Epidermal melanocyte (primary cell): ENCODE results near the gene TBC1D16.
"Not testable (repeated sequence)": the region's sequence is repeated elsewhere in the genome, so short reads cannot be mapped to it uniquely, and the experiment has no call there.

Experiments used
- DNase-seq: peaks from one replicate; pipeline ENCODE4 v3.0.0; 2011; ENCODE audit warnings: low spot score; ENCODE audit not compliant: insufficient read length

The TBC1D16 gene

DNA sequence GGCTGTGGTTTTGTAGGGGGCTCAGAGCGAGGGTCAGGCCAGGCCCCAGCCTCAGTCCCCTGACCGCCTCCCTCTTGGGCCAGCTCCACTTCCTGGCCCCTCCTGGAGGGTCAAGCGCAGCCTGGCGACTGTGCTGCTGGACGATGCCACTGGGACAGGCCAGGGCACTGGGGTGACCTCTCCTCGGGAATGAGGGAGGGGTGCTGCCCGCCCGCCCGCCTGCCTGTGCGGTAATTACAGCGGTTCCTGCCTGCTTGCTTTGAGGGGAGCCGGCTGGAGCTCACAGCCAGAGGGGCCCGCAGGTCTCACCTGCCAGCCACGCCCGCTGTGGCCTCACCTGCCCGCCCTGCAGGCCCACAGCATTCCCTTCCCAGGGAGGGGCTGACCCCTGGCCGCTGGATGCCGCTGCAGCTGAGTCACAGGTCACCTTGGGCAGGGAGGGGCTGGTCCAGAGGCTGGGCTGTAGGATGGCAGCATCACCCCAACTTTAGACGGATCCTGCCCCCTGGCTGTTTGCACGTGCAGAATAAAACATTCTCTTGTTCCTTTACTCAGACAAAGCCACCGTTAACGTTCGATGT is 119.7 kb downstream of the TBC1D16 start:
- DNase-seq: no peak

DNA sequence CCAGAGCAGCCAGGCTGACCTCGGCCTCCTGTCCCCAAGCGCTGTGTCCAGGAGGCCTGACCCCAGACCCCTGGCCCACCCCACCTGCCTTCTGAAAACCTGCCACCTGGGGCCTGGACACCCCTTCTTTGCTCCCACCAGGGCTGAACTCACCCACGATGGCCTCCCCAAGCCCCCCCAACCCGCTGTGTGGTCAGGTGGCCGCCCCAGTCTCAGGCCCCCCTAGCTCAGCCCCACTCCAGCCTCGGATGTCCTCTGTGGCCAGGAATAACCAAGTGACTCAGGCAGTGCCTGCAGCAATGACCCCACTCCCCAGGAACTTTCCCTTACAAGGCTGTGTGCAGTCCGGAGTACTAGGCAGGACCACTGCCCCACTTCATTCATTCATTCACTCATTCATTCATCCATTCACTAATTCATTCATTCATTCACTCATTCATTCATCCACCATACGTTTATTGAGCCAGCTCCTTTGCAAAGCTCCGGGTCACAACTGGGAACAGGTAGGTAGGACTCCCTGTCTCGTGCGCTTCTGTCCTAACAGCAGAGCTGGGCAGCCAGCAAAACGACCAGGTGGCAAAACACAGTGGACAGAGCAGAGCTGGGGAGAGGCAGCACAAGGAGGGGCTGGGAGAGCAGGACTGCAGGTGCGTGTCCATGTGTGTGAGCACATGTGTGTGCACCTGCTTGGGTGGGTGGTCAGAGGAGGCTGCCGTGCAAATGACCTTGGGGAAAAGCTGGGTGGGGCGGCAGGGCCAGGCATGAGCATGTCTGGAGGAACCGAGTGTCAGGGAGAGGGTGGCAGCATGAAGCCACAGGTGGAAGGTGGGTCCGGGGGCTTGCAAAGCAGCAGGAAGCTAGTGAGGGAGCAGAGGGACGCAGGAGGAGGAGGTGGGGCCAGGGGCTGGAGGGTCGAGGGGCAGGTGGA is 120.6 kb downstream of the TBC1D16 start:
- DNase-seq: no peak

- DNase-seq: no peak
Measured at GRCh38 chr17:79913896-79914812, 121.5 kb downstream of the TBC1D16 start.

DNA sequence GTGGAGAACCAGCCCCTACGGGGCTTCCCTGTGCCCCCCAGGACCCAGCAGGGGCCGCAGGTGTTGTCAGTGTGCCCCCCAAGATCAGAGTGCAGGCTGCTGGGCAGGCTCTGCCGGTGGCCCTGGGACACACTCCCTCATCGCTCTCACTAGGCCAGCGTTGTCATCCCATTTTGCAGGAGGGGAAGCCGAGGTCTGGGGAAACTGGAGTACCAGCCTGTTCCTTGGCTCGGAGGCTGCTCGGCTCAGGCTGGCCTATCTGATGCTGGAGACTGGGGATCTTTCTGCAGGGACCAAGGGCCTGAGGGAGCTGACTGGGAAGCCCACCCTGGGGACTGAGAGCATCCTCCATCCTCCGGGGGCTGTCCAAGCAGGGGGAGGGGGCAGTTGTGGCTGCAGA is 122.2 kb downstream of the TBC1D16 start:
- no peak for DNase-seq

DNA sequence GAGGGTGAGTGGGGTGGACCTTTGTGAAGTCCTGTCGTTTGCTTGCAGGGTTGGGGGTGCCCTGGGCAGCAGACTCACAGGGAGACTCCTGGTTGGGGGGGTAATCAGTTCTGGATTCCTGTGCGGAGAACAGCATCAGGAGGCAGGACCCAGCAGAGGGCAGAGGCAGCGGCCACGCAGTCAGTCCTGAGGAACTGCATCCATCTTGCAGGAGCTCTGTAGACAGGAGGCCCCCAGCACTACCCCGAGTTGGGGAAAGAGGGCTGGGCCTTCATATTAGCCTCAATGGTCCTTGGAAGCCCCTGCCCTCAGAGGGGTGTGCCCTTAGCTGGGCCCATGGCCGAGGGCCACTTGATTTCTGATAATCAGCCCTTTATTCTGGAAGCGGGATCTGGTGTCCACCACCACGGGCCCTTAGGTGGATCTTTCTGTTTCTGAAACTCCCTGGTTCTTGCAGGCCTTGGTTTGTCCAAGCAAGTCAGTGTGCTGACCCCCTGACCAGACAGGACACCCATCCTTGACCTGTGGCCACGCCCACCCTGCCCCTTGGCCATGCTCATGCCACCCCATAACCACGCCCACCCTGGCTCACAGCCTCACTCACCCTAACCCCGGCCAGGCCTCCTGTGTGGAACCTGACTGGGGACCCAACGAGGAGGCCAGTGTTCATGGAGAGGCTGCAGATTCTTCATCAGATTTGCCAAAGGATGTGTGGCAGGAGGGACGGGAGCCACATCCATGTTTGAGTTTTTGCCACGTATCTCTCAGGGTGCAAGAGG is 122.9 kb downstream of the TBC1D16 start:
- no peak for DNase-seq

GRCh38 chr17:79911430-79912399 is 124.0 kb downstream of the TBC1D16 start:
- DNase-seq: peak; percentile 10

DNA sequence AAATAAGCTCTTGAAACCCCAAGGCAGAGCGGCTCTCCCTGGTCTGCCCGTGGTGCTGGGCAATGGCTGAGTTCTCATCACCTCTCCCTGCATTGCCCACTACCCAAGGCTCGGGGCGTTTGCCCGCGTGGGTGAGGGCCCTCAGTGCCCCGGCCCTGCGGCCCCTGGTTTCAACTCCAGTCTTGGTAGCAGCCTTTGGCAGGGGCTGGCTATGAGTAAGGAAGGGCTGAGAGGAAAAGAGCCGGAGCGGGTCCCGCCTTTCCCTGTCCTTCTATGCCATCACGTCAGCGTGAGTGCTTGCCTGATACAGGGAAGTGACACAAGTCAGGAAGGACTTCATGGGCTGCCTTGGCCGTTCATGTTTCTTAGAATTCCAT is 124.7 kb downstream of the TBC1D16 start:
- no peak for DNase-seq

GRCh38 chr17:79909121-79909520 is 126.6 kb downstream of the TBC1D16 start:
- DNase-seq: no peak

- DNase-seq: peak; percentile 8
Measured at GRCh38 chr17:79907850-79908249, 127.8 kb downstream of the TBC1D16 start.

DNA sequence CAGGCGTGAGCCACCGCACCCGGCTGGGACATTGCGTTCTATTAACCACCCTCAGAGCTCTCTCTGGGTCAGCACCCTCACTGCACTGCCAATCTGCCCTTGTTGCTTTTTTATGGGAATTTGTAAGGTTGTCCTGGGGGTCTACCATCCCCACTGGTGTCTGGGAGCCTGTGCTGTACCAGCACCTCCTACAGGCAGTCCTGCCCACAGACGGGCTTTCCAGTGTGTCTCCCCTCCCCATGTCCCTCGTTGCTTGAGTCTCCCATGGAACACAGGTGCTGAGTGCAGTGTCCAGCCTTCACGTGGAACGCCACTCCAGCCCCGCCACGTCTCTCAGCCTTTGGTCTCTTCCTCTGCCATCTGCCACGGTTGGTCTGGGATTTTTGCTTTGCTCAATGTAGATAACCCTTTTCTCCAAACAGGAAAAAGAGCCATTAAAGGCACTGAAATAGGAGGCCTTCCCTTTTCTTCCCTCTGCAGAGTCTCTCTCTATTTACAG is 128.4 kb downstream of the TBC1D16 start:
- DNase-seq: no peak

GRCh38 chr17:79905832-79906231 is 129.8 kb downstream of the TBC1D16 start:
- no peak for DNase-seq

- no peak for DNase-seq
Measured at GRCh38 chr17:79904865-79905264, 130.8 kb downstream of the TBC1D16 start.

DNA sequence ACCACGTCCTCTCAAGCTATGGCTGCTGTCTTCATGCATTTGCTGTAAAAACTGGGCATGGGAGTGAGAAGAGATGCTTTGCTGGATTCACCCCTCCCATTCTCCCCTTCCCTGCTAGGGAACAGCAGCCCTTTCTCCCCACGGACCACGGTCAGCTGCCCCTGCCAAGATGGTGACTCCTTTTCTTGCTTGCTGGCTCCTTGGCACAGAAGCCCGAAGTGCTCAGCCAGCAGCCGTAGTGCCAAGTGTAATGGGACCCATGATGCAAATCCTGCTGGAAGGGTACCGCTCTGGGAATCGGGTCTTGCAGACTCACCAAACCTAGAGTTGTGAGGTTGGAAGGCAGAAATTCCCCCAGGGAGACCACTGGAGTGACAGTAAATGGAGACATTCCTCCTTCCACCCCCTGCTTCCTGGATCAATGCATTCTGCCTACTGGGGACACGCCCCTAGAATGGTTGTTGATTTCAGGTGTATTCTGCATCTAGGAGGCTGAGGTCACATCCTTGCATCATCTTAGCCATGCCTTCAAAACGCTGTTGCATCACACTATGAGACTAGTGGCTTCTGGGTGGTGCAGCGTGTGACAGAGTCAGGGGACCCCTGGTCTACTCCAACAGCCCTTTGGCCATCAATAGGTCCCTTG is 133.4 kb downstream of the TBC1D16 start:
- DNase-seq: no peak

DNA sequence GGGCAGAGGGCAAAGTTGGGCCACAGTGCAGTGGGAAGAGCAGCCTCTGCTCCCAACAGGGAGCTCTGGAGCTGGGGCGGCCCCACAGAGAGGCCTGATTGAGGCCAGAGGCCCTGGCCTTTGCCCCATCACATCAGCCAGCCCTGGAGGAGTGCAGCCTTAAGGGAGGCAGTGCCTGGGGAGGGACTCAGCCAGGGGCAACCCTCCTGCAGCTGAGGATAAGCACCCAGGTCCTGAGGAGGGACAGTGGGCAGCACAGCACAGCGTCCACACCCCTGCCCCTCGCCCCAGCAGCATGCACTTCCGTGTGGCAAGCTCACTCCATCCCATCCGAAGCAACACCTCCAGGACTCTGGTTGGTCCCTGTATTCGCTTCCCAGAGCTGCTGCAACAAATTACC is 134.5 kb downstream of the TBC1D16 start:
- DNase-seq: no peak

- no peak for DNase-seq
Measured at GRCh38 chr17:79899584-79899983, 136.1 kb downstream of the TBC1D16 start.

GRCh38 chr17:79897243-79898063 is 138.2 kb downstream of the TBC1D16 start:
- no peak for DNase-seq

DNA sequence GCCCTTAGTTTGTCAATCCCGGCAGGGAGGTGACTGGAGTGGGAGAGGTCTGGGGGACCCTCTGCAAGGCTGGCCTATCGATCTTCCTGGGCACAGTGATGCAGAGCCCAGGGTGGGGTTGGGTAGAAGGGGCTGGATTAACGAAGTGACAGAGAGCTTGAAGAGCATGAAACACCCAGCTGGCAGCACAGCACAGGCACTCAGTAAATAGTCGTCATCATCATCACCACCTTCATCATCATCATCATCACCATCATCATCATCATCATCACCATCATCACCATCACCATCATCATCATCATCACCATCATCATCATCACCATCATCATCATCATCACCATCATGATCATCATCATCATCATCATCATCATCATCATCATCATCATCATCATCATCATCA is 142.2 kb downstream of the TBC1D16 start:
- not testable (repeated sequence) for DNase-seq
